K562 (cell line): ENCODE data around the gene TLDC2. TPM values are rescaled to one million over a fixed set of nuclear protein-coding genes. Genes with fewer than 3 reads are reported as not detected.
A peak's percentile ranks its signal among the peaks of the same experiment; 100 is the strongest.

ENCODE experiments used
- ATAC-seq: fragments of 200-7000 bp; cut with Tn5 transposase; 3 replicates; pipeline ENCODE4 v1.9.1; 2020; ENCODE audit warnings: moderate library complexity
- BruUV-seq: library from RNA; stranded (reverse); fragments of 400-500 nt; replicated peaks from 2 replicates; lab custom pipeline; 2021; lab: Mats Ljungman, UMichigan
- CTCF ChIA-PET: fragments of 300-600 bp; formaldehyde crosslinking; extraction: SDS; loops from one replicate; lab custom pipeline; 2021; ENCODE audit warnings: low intra/inter-chr PET ratio; lab: Yijun Ruan, JAX
- POLR2A ChIA-PET: fragments of 300-600, 350-650 bp; sonication (Branson Sonifier 250); formaldehyde crosslinking; extraction: SDS; loops from one replicate; lab custom pipeline; 2021; ENCODE audit warnings: antibody characterized with exemption, inconsistent platforms; lab: Yijun Ruan, JAX
- DNase-seq, 4 experiments: peaks; one replicate each; pipeline versions ENCODE4 v3.0.0 to v3.0.0-alpha.2; 2011 to 2018; ENCODE audit warnings: low spot score in 3 of 4, mixed read lengths in 3 of 4; ENCODE audit errors: extremely low read depth in 1 of 4
- FAIRE-seq: peaks from 2 replicates; lab custom pipeline; 2011; peaks lifted over from hg19 to GRCh38; lab: Jason Lieb, UNC
- H2AFZ ChIP-seq: 2 replicates; pipeline ENCODE4 v1.6.0; 2011; ENCODE audit warnings: low read depth, low read length, control low read depth, inconsistent platforms
- H3K27ac ChIP-seq: fragments of 200-600 bp; 3 replicates; pipeline ENCODE4 v1.8.0; 2011; ENCODE audit warnings: low read depth, mild to moderate bottlenecking, control low read depth, inconsistent platforms, low read length, moderate library complexity, mixed read lengths; ENCODE audit errors: extremely low read depth
- H3K27me3 ChIP-seq, 2 experiments: fragments of 300-600 bp in 1 of 2; 2 replicates in 1 of 2; 3 replicates in 1 of 2; pipeline versions ENCODE4 v1.6.0 to v1.8.0; 2011; ENCODE audit warnings: inconsistent platforms in 2 of 2, low read length in 2 of 2, mild to moderate bottlenecking in 1 of 2, mixed read lengths in 1 of 2, moderate library complexity in 1 of 2; ENCODE audit not compliant: control insufficient read depth in 2 of 2, insufficient read depth in 2 of 2
- H3K36me3 ChIP-seq: fragments of 300-600 bp; 3 replicates; pipeline ENCODE4 v1.8.0; 2011; ENCODE audit warnings: mild to moderate bottlenecking, low read length, inconsistent platforms; ENCODE audit not compliant: control insufficient read depth, insufficient read depth
- H3K4me1 ChIP-seq, 2 experiments: fragments of 200-600 bp in 1 of 2; replicated peaks in 1 of 2; 2 replicates in 1 of 2; 3 replicates in 1 of 2; pipeline versions ENCODE4 v1.5.1 to v1.8.0; 2011; ENCODE audit warnings: inconsistent platforms in 2 of 2, low read length in 2 of 2, mild to moderate bottlenecking in 1 of 2, mixed read lengths in 1 of 2, moderate library complexity in 1 of 2; ENCODE audit not compliant: control insufficient read depth in 2 of 2, insufficient read depth in 2 of 2
- H3K4me2 ChIP-seq: 2 replicates; pipeline ENCODE4 v1.6.1; 2011; ENCODE audit warnings: low read length, control low read depth, inconsistent platforms, mixed read lengths; ENCODE audit not compliant: insufficient read depth
- H3K4me3 ChIP-seq: fragments of 200-600 bp; sonication (generic), shearing (Covaris generic); 2 replicates; pipeline ENCODE4 v1.5.1; 2016; ENCODE audit warnings: control low read depth, inconsistent platforms
- H3K79me2 ChIP-seq: fragments of 200-600 bp; 3 replicates; pipeline ENCODE4 v1.8.0; 2011; ENCODE audit warnings: low read length, inconsistent platforms; ENCODE audit not compliant: control insufficient read depth, insufficient read depth
- H3K9ac ChIP-seq, 2 experiments: 2 replicates each; pipeline versions ENCODE4 v1.6.0 to v1.6.1; 2011; ENCODE audit warnings: low read depth in 2 of 2, low read length in 2 of 2, control low read depth in 1 of 2, inconsistent platforms in 1 of 2, mild to moderate bottlenecking in 1 of 2, mixed read lengths in 1 of 2; ENCODE audit not compliant: insufficient read depth in 1 of 2
- H3K9me1 ChIP-seq: one replicate; pipeline ENCODE4 v1.6.0; 2011; ENCODE audit warnings: inconsistent platforms, mild to moderate bottlenecking, low read length, moderate library complexity; ENCODE audit not compliant: control insufficient read depth, insufficient read depth
- H3K9me3 ChIP-seq: replicated peaks from 2 replicates; pipeline ENCODE4 v1.5.1; 2011; ENCODE audit warnings: low read depth, low read length, inconsistent platforms; ENCODE audit not compliant: control insufficient read depth, insufficient read depth
- H4K20me1 ChIP-seq: replicated peaks from 2 replicates; pipeline ENCODE4 v1.6.1; 2011; ENCODE audit warnings: low read length, inconsistent platforms, mixed read lengths; ENCODE audit not compliant: control insufficient read depth, insufficient read depth
- ARNT ChIP-seq, 2 experiments: fragments of 450-650 bp; IDR thresholded peaks; 2 replicates each; pipeline ENCODE4 v1.6.1; 2016; ENCODE audit warnings: mild to moderate bottlenecking in 1 of 2
- JUNB ChIP-seq: fragments of 450-650 bp; formaldehyde crosslinking; conservative IDR thresholded peaks from 2 replicates; pipeline ENCODE4 v1.4.0; 2020; ENCODE audit warnings: mild to moderate bottlenecking
- KAT7 ChIP-seq: sonication (generic); formaldehyde crosslinking; IDR thresholded peaks from 2 replicates; pipeline ENCODE4 v1.8.0; 2022; ENCODE audit warnings: missing genetic modification reagents, mild to moderate bottlenecking, borderline replicate concordance
- MECOM ChIP-seq: fragments of 250-450 bp; sonication (Bioruptor Pico); IDR thresholded peaks from 2 replicates; pipeline ENCODE4 v1.8.0; 2022; ENCODE audit warnings: inconsistent platforms
- MTA1 ChIP-seq: fragments of 450-650 bp; IDR thresholded peaks from 2 replicates; pipeline ENCODE4 v1.6.1; 2017; ENCODE audit warnings: borderline replicate concordance
- XRCC5 ChIP-seq: fragments of 200-400 bp; formaldehyde crosslinking; IDR thresholded peaks from 2 replicates; pipeline ENCODE4 v1.6.1; 2017; ENCODE audit warnings: low read depth, mild to moderate bottlenecking, low read length
- ZEB2 ChIP-seq: fragments of 450-650 bp; IDR thresholded peaks from 2 replicates; pipeline ENCODE4 v1.6.1; 2016
- ZNF644 ChIP-seq: fragments of 200-800 bp; sonication (Bioruptor generic); IDR thresholded peaks from 2 replicates; pipeline ENCODE4 v1.6.1; 2016; ENCODE audit warnings: low read depth, missing genetic modification characterization, missing compliant biosample characterization
- ZNF699 ChIP-seq: fragments of 250-450 bp; sonication (Bioruptor Pico); IDR thresholded peaks from 2 replicates; pipeline ENCODE4 v1.8.0; 2021; ENCODE audit warnings: mild to moderate bottlenecking, moderate library complexity; ENCODE audit not compliant: insufficient replicate concordance
- WGBS: fragments of 100-300 bp; shearing (Covaris generic); methylation state at CpG from one replicate; pipeline ENCODE4 v1.1.6; 2016; ENCODE audit warnings: low coverage, mixed read lengths; ENCODE audit not compliant: insufficient coverage; ENCODE audit errors: missing lambda C conversion rate; 5-methylcytosine and 5-hydroxymethylcytosine counted together
- in situ Hi-C: fragments of 300-500 bp; cut with MboI; formaldehyde crosslinking; loops from 4 replicates; pipeline ENCODE4 v1.15.0; 2018; ENCODE audit warnings: inconsistent platforms, mixed read lengths
- intact Hi-C: fragments of 100-400 bp; cut with micrococcal nuclease; formaldehyde crosslinking; loops from 2 replicates; pipeline ENCODE4 v1.14.2; 2022
- polyA plus RNA-seq, 8 experiments: library from polyadenylated mRNA; depleted of rRNA in 4 of 8; stranded (reverse) in 5 of 8; unstranded in 3 of 8; fragments of >200 nt; fragmentation: Nextera tagmentation in 2 of 8; fragmentation: Illumina TruSeq in 1 of 8; extraction: Ambion mirVana in 2 of 8; extraction: Trizol in 1 of 8; gene quantifications; 2 replicates each; pipeline versions ENCODE4 v1.2.1 to v1.2.3, GENCODE V29; 2011 to 2014; ENCODE audit warnings: inconsistent platforms in 1 of 8, missing spikeins in 1 of 8
- total RNA-seq, 7 experiments: library from RNA; depleted of rRNA in 6 of 7; stranded (reverse); fragments of >200 nt in 6 of 7; fragmentation: Illumina TruSeq in 2 of 7; extraction: Trizol in 2 of 7; gene quantifications; 2 replicates each; pipeline versions ENCODE4 v1.2.1 to v1.2.3, GENCODE V29; 2011 to 2021; ENCODE audit warnings: low replicate concordance in 1 of 7
- TF ChIP-seq, protein P1 (sequence below): conservative IDR thresholded peaks from 2 replicates; pipeline ENCODE4 v1.6.1; 2011; ENCODE audit warnings: low read depth, mild to moderate bottlenecking, low read length; ENCODE audit not compliant: control insufficient read depth
- TF ChIP-seq, protein P2 (sequence below): IDR thresholded peaks from 2 replicates; pipeline ENCODE4 v1.6.1; 2011; ENCODE audit warnings: borderline replicate concordance, low read depth, mild to moderate bottlenecking, moderate library complexity, low read length; ENCODE audit not compliant: insufficient read depth, poor library complexity, severe bottlenecking
- TF ChIP-seq, protein P3 (sequence below): fragments of 450-650 bp; IDR thresholded peaks from 2 replicates; pipeline ENCODE4 v1.6.1; 2016; ENCODE audit warnings: mild to moderate bottlenecking
- TF ChIP-seq, protein P4 (sequence below): fragments of 250-450 bp; sonication (Bioruptor Pico); IDR thresholded peaks from 2 replicates; pipeline ENCODE4 v1.5.1; 2021; ENCODE audit warnings: mild to moderate bottlenecking

The TLDC2 gene
- total and polyA plus RNA-seq, 9 of the 15 experiments (the other 6 are each of a cell fraction or from before 2014, with no cell fraction given), result not detected

DNA sequence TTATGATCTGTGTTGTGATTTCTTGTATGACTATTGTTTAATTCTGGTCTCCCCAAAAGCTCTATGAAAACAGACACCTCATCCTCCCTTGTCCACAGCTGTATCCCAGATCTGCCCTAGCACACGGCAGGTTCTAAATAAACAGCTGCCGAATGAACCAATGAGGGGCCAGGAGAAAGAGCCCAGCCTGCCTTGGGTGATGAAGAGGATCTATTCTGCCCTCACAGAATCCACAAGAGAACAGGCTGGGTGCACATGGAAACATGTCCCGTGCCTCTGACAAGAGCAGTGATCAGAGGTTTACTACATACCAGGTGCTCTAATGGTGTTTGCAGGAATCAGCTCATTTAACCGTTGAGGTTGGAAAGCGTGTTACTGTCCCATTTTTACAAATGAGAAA, 15.6 kb upstream of the TLDC2 start:
- in situ Hi-C loops, result no loop called here
- peak overlapping the region; percentile 53 to 67; a peak in 2 of 4 replicates for H3K9ac ChIP-seq
- TF ChIP-seq ZNF699 (CRISPR knock-in tag), result no peak
- TF ChIP-seq ZNF644 (tag), result no peak
- TF ChIP-seq ARNT (IDR thresholded peaks at IDR 0.05), result no peak
- TF ChIP-seq KAT7 (CRISPR knock-in tag), result no peak
- TF ChIP-seq, protein P1, sequence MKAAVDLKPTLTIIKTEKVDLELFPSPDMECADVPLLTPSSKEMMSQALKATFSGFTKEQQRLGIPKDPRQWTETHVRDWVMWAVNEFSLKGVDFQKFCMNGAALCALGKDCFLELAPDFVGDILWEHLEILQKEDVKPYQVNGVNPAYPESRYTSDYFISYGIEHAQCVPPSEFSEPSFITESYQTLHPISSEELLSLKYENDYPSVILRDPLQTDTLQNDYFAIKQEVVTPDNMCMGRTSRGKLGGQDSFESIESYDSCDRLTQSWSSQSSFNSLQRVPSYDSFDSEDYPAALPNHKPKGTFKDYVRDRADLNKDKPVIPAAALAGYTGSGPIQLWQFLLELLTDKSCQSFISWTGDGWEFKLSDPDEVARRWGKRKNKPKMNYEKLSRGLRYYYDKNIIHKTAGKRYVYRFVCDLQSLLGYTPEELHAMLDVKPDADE, result no peak
- TF ChIP-seq, protein P2, sequence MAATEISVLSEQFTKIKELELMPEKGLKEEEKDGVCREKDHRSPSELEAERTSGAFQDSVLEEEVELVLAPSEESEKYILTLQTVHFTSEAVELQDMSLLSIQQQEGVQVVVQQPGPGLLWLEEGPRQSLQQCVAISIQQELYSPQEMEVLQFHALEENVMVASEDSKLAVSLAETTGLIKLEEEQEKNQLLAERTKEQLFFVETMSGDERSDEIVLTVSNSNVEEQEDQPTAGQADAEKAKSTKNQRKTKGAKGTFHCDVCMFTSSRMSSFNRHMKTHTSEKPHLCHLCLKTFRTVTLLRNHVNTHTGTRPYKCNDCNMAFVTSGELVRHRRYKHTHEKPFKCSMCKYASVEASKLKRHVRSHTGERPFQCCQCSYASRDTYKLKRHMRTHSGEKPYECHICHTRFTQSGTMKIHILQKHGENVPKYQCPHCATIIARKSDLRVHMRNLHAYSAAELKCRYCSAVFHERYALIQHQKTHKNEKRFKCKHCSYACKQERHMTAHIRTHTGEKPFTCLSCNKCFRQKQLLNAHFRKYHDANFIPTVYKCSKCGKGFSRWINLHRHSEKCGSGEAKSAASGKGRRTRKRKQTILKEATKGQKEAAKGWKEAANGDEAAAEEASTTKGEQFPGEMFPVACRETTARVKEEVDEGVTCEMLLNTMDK, result no peak
- TF ChIP-seq XRCC5, result no peak
- TF ChIP-seq, protein P3, sequence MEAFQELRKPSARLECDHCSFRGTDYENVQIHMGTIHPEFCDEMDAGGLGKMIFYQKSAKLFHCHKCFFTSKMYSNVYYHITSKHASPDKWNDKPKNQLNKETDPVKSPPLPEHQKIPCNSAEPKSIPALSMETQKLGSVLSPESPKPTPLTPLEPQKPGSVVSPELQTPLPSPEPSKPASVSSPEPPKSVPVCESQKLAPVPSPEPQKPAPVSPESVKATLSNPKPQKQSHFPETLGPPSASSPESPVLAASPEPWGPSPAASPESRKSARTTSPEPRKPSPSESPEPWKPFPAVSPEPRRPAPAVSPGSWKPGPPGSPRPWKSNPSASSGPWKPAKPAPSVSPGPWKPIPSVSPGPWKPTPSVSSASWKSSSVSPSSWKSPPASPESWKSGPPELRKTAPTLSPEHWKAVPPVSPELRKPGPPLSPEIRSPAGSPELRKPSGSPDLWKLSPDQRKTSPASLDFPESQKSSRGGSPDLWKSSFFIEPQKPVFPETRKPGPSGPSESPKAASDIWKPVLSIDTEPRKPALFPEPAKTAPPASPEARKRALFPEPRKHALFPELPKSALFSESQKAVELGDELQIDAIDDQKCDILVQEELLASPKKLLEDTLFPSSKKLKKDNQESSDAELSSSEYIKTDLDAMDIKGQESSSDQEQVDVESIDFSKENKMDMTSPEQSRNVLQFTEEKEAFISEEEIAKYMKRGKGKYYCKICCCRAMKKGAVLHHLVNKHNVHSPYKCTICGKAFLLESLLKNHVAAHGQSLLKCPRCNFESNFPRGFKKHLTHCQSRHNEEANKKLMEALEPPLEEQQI, result no peak
- TF ChIP-seq, protein P4, sequence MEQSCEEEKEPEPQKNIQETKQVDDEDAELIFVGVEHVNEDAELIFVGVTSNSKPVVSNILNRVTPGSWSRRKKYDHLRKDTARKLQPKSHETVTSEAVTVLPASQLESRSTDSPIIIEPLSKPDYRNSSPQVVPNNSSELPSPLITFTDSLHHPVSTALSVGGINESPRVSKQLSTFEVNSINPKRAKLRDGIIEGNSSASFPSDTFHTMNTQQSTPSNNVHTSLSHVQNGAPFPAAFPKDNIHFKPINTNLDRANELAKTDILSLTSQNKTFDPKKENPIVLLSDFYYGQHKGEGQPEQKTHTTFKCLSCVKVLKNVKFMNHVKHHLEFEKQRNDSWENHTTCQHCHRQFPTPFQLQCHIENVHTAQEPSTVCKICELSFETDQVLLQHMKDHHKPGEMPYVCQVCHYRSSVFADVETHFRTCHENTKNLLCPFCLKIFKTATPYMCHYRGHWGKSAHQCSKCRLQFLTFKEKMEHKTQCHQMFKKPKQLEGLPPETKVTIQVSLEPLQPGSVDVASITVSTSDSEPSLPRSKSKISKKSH (CRISPR knock-in tag), result no peak
- no peak for TF ChIP-seq ZEB2
- no peak for TF ChIP-seq JUNB (CRISPR knock-in tag)
- TF ChIP-seq MTA1, result no peak
- no peak for TF ChIP-seq MECOM (CRISPR knock-in tag)

More for the DNA sequence above, 15.6 kb upstream of the TLDC2 start:
- Histone ChIP-seq H3K27ac (peak overlapping the region; percentile 76; the same call in 1 of the 3 replicates), H3K4me2 (peak overlapping the region; percentile 89), H3K79me2 (peaks cover 79% of the 10 kb centered on the region), H3K4me3 (0 out of 2 replicates have a peak overlapping the region, but pooled peaks have one; percentile 75), H2AFZ (no peak overlapping the region), H3K9me1 (no peaks in the 10 kb centered on the region), H3K27me3 (no peaks in the 10 kb centered on the region), H3K36me3 (peaks cover 46% of the 10 kb centered on the region), H3K4me1 (peaks cover 36 to 56% of the 10 kb centered on the region in 2 experiments), H4K20me1 (0 out of 2 replicates have a peak, but pooled peaks cover 9% of the 10 kb centered on the region), H3K9me3 (no peaks in the 10 kb centered on the region)
- 69% methylated on average over 5 of the region's 5 CpGs for WGBS
- POLR2A ChIA-PET, result interaction anchor here (0.6 to 10.6 kb wide), 4 partner anchors 13 to 375 kb away, joined by 3 to 65 read pairs (median 5); no protein-coding TSS in a partner anchor
- DNase-seq, result no peak
- CTCF ChIA-PET, result interaction anchor here (0.7 kb wide), 1 partner anchor 354 kb away, joined by 3 read pairs; no protein-coding TSS in a partner anchor
- FAIRE-seq, result peak; percentile 54
- intact Hi-C loops, result loop anchor here (5.0 kb wide), 1 partner anchor 88 kb away; the partner anchor contains the start of gene DSN1
- ATAC-seq, result no peak
- BruUV-seq, result no TSS peak
